GM12891 (cell line): ENCODE measurements around the gene LBHD2.

ENCODE experiments used
- PAX5 ChIP-seq: IDR thresholded peaks from 2 replicates; pipeline ENCODE4 v1.6.1; 2011; ENCODE audit warnings: low read length, moderate library complexity, mild to moderate bottlenecking; ENCODE audit not compliant: insufficient read depth, severe bottlenecking
- POLR2A ChIP-seq: IDR thresholded peaks from 2 replicates; pipeline ENCODE4 v1.6.1; 2011; ENCODE audit warnings: low read depth, low read length, control low read depth
- POLR2AphosphoS5 ChIP-seq: IDR thresholded peaks from 2 replicates; pipeline ENCODE4 v1.6.1; 2011; ENCODE audit warnings: low read depth, low read length, control low read depth
- POU2F2 ChIP-seq: IDR thresholded peaks from 2 replicates; pipeline ENCODE4 v1.6.1; 2011; ENCODE audit warnings: low read depth, mild to moderate bottlenecking, control low read depth, low read length, moderate library complexity
- TAF1 ChIP-seq: IDR thresholded peaks from 2 replicates; pipeline ENCODE4 v1.6.1; 2011; ENCODE audit warnings: low read depth, low read length, control low read depth

DNA sequence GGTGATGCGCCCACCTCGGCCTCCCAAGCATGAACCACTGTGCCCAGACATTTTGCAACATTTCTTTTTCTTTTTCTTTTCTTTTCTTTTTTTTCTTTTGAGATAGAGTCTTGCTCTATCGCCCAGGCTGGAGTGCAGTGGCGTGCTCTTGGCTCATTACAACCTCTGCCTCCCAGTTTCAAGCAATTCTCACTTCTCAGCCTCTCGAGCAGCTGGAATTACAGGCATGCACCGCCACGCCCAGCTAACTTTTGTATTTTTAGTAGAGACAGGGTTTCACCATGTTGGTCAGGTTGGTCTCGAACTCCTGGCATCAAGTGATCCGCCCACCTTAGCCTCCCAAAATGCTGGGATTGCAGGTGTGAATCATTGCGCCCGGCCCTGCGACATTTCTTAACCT, 19.0 kb upstream of the LBHD2 start:
- TF ChIP-seq POLR2A (no peak), PAX5 (no peak), POLR2AphosphoS5 (no peak), TAF1 (no peak), POU2F2 (no peak)
